Pancreas (tissue), 10 donors: ENCODE data around the gene POFUT2. TPM values are rescaled to one million over a fixed set of nuclear protein-coding genes. Genes with fewer than 3 reads are reported as not detected.

Experiments used
- ATAC-seq, 4 donors: fragments of 200-7000 bp; cut with Tn5 transposase; one replicate each; pipeline versions ENCODE4 v1.8.0 to v1.9.1; 2020; ENCODE audit warnings: mild to moderate bottlenecking in 4 of 4, moderate library complexity in 4 of 4
- DNase-seq, 6 donors: peaks; one replicate each; pipeline ENCODE4 v3.0.0-alpha.2; 2020
- FAIRE-seq: peaks from 2 replicates; lab custom pipeline; 2012; peaks lifted over from hg19 to GRCh38; lab: Jason Lieb, UNC
- H3K27ac ChIP-seq, 4 donors: fragments of 200-600 bp; sonication (generic); 1 replicate in 3 of 4; 2 replicates in 1 of 4; pipeline versions ENCODE4 v1.5.0 to v1.8.0; 2020
- H3K27me3 ChIP-seq, 4 donors: fragments of 200-600 bp; one replicate each; pipeline ENCODE4 v1.8.0; 2021
- H3K36me3 ChIP-seq, 3 donors: fragments of 200-600 bp; sonication (generic) in 1 of 3; one replicate each; pipeline versions ENCODE4 v1.5.0 to v1.8.0; 2020 to 2021
- H3K4me1 ChIP-seq, 3 donors: fragments of 200-600 bp; one replicate each; pipeline ENCODE4 v1.8.0; 2021
- H3K4me3 ChIP-seq, 4 donors: fragments of 200-600 bp; sonication (generic) in 2 of 4; one replicate each; pipeline versions ENCODE4 v1.5.0 to v1.8.0; 2020 to 2021
- H3K9me3 ChIP-seq, 4 donors: fragments of 200-600 bp; one replicate each; pipeline ENCODE4 v1.8.0; 2021
- WGBS, 2 donors: extraction: QIAGEN DNeasy Blood & Tissue Kit; methylation state at CpG; one replicate each; pipeline ENCODE4 v1.1.7; 2013; 5-methylcytosine and 5-hydroxymethylcytosine counted together
- intact Hi-C, 3 donors: fragments of 100-400 bp; cut with DNase I; formaldehyde crosslinking; loops; one replicate each; pipeline versions ENCODE4 v1.11.1 to v1.14.2; 2022
- polyA plus RNA-seq, 2 donors: library from polyadenylated mRNA; stranded (reverse); fragments of 200-250 nt; gene quantifications; one replicate each; pipeline ENCODE4 v1.2.3, GENCODE V29; 2013
- total RNA-seq, 6 donors: library from RNA; stranded (reverse); fragmentation: NEBNext Ultra II Directional in 4 of 6; extraction: Animal tissue kit (Norgen Biotek cat#: 25700) in 4 of 6; gene quantifications; one replicate each; pipeline versions ENCODE4 v1.2.1 to v1.2.4, GENCODE V29; 2021 to 2023
- TF ChIP-seq, protein P1 (sequence below), 4 donors: fragments of 200-600 bp; sonication (generic) in 3 of 4; IDR thresholded peaks; one replicate each; pipeline versions ENCODE4 v1.5.0 to v1.8.0; 2021; ENCODE audit warnings: antibody characterized with exemption in 4 of 4
- donor health status: healthy with polysubstance abuse.
- donor health status: DM: no; HTN: no; CAD: no; lungs with moderate emphysema.
- donor health status: DM: no; HTN: no; CAD: no.
- donor health status: control.
- donor health status: control.
- donor health status: Bipolar disorder and iron deficiency.
- donor health status: DM: yes; HTN: yes; CAD: no.
- donor health status: DM: no; HTN: no; CAD: no.
- donor health status: DM: no; HTN: no; CAD: no.
- donor health status: DM: yes; HTN: yes; CAD: no.

POFUT2 gene
- total and polyA plus RNA-seq, 8 donors = 10.1 to 46.9 (median 16.3) TPM

DNA sequence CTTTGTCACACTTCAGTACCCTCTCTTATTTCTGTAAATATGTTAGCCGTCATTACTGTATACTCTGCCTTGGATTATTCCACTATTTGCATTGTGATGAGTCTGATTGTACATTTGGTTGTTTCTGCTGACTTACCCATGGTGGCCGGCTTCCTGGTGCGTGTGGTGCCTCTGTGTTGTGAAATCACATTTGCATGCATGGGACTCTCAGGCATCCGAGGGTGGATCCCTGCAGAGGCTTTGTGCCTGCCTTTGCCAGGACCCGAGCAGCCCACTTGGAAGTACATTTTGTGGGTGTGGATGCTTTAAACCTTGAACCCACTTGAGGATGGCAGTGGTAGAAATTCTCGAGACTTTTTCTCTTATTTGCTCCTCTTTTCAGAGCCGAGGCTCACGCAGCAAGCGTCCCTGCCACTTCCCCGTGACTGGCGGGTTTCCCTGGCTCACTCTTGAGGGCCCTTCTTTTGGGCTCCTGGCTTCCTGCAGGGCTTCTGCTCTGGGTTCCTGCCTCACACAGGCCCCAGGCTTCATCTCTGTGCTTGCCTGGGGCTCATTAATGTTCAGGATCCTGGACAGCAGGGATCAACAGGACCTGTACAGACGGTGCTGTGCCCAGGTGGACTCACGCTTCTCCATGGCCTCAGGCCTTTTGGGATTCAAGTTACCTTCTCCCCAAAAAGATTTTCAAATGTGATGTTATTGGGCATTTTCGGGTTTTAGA lies 36.6 kb downstream of the POFUT2 start:
- H3K9me3 ChIP-seq = no peaks in the 10 kb centered on the region
- no peak overlapping the region for H3K27ac ChIP-seq
- TF ChIP-seq, protein P1, sequence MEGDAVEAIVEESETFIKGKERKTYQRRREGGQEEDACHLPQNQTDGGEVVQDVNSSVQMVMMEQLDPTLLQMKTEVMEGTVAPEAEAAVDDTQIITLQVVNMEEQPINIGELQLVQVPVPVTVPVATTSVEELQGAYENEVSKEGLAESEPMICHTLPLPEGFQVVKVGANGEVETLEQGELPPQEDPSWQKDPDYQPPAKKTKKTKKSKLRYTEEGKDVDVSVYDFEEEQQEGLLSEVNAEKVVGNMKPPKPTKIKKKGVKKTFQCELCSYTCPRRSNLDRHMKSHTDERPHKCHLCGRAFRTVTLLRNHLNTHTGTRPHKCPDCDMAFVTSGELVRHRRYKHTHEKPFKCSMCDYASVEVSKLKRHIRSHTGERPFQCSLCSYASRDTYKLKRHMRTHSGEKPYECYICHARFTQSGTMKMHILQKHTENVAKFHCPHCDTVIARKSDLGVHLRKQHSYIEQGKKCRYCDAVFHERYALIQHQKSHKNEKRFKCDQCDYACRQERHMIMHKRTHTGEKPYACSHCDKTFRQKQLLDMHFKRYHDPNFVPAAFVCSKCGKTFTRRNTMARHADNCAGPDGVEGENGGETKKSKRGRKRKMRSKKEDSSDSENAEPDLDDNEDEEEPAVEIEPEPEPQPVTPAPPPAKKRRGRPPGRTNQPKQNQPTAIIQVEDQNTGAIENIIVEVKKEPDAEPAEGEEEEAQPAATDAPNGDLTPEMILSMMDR (IDR thresholded peaks at IDR 0.05) = no peak
- H3K4me3 ChIP-seq = no peak overlapping the region
- intact Hi-C loops = no loop called here
- no peaks in the 10 kb centered on the region for H3K4me1 ChIP-seq
- H3K36me3 ChIP-seq = no peaks in the 10 kb centered on the region
- 76 to 84% methylated on average over 14 of the region's 14 CpGs for WGBS, 2 donors
- peaks cover 0 to 6% (median 0%) of the 10 kb centered on the region in 4 donors for H3K27me3 ChIP-seq
- no peak for ATAC-seq
- no peak for FAIRE-seq
- no peak for DNase-seq

- FAIRE-seq = no peak
- TF ChIP-seq, protein P1 (IDR thresholded peaks at IDR 0.05) = no peak
- Histone ChIP-seq H3K27ac (no peak overlapping the region), H3K4me1 (no peaks in the 10 kb centered on the region), H3K36me3 (no peaks in the 10 kb centered on the region), H3K9me3 (no peaks in the 10 kb centered on the region), H3K4me3 (no peak overlapping the region), H3K27me3 (peaks cover 0 to 6% (median 0%) of the 10 kb centered on the region in 4 donors)
- intact Hi-C loops = no loop called here
- no peak for ATAC-seq
- DNase-seq = no peak
- WGBS, 2 donors = 78 to 84% methylated on average over 3 of the region's 3 CpGs
These were observed 37.4 kb downstream of the POFUT2 start for GRCh38 chr21:45250272-45250671.

- Histone ChIP-seq H3K4me3 (no peak overlapping the region), H3K4me1 (no peaks in the 10 kb centered on the region), H3K9me3 (no peaks in the 10 kb centered on the region), H3K27ac (no peak overlapping the region), H3K36me3 (no peaks in the 10 kb centered on the region), H3K27me3 (peaks cover 0 to 6% (median 0%) of the 10 kb centered on the region in 4 donors)
- WGBS, 2 donors = 83 to 84% methylated on average over 6 of the region's 6 CpGs
- no peak for FAIRE-seq
- TF ChIP-seq, protein P1 (IDR thresholded peaks at IDR 0.05) = no peak
- DNase-seq = no peak
- intact Hi-C loops = no loop called here
- ATAC-seq = no peak
These were observed 38.1 kb downstream of the POFUT2 start for GRCh38 chr21:45249626-45250025.

DNA sequence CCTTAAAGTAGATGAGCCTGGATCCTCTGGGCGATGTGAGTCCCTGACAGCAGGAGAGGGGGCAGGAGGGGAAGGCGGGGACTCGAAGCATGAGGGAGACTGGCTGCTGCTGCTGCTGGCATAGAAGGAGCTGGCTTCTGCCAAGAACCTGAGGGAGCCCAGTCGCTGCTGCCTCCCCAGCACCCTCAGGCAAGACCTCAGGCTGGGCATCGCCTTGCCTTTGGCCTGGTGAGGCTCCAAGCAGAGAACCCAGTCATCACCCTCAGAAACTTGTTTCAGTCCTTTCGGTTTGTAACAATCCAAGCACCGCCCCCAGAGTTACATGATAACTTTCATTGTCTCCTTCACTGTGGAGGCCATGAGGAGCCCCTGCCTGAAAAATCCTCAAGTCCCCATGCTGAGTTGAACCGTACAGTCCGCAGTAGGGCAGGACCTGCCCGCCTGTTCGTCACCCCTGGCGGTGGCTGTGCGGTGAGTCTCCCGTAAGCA lies 38.8 kb downstream of the POFUT2 start:
- no peak for FAIRE-seq
- peaks cover 0 to 6% (median 0%) of the 10 kb centered on the region in 4 donors for H3K27me3 ChIP-seq
- H3K36me3 ChIP-seq = no peaks in the 10 kb centered on the region
- no peaks in the 10 kb centered on the region for H3K9me3 ChIP-seq
- 29 to 37% methylated on average over 14 of the region's 14 CpGs for WGBS, 2 donors
- ATAC-seq = peak in 3 of 4 donors; percentile 54 to 74 (median 70)
- H3K4me3 ChIP-seq = peak overlapping the region in 1 of 4 donors; percentile 22
- intact Hi-C loops = no loop called here
- no peaks in the 10 kb centered on the region for H3K4me1 ChIP-seq
- TF ChIP-seq, protein P1 (IDR thresholded peaks at IDR 0.05) = no peak
- peak in 1 of 6 donors; percentile 16 for DNase-seq
- no peak overlapping the region for H3K27ac ChIP-seq
